ENCODE measurements around the gene DEFB131B. TPM values are rescaled to one million over a fixed set of nuclear protein-coding genes. Genes with fewer than 3 reads are reported as not detected.
"Not testable (repeated sequence)": the region's sequence is repeated elsewhere in the genome, so short reads cannot be mapped to it uniquely, and the experiment has no call there.

DEFB131B gene, protein sequence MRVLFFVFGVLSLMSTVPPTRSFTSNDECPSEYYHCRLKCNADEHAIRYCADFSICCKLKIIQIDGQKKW
- total RNA-seq: not detected

DNA sequence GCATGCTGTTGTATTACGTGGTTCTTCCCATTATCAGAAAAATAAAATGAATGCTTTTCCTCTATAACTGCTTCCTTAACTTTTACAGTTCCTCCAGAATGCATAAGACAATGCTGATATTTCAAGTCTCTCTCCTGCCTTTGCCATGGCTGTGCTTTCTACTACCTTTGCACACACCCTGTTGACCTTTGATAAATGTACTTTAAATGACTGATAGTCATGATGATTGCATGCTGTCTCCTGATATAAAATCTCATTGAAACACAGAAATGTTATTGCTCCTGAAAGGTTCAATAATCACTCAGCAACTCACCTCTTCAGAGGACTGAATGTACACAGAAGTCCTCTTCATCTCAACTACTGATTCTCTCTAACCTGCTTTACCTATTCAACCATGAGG lies at the start of gene DEFB131B:
Gene DEFB131B, plus strand, starts transcription at position 395 of the 400 bp plus-strand sequence. Its CDS starts 0 bp downstream, at position 395.
- H3K9me3 ChIP-seq; H3K27me3 ChIP-seq; H3K4me3 ChIP-seq; H3K4me1 ChIP-seq; H3K27ac ChIP-seq; DNase-seq (ENCODE audit: extremely low spot score in 2 of 2); intact Hi-C loops (cut with DNase I): not testable (repeated sequence)
- H3K36me3 ChIP-seq: peaks cover 0 to 13% of the 10 kb centered on the region in 2 donors

DNA sequence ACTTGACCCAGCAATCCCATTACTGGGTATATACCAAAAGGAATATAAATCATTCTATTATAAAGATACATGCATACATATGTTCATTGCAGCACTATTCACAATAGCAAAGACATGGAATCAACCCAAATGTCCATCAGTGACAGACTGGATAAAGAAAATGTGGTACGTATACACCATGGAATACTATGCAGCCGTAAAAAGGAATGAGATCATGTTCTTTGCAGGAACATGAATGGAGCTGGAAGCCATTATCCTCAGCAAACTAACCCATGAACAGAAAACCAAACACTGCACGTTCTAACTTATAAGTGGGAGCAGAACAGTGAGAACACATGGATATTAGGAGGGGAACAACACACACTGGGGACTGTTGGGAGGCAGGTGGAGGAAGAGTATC lies 49.0 kb upstream of the DEFB131B start:
- intact Hi-C loops (cut with DNase I); H3K36me3 ChIP-seq: not testable (repeated sequence)

DNA sequence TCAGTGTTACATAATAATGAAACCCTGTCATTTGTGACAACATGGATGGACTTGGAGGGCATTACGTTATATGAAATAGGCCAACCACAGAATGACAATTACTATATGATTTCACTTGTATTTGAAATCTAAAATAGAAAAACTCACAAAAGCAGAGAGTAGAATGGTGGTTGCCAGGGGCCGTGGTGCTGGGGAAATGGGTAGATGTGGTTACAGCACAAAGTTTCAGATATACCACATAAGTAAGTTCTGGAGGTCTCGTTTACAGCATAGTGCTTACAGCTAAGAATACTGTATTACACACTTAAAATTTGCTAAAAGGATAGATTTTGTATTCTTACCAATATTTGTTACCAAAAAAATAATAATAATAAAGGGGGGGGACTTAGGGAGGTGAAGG lies 48.6 kb upstream of the DEFB131B start:
- H3K27ac ChIP-seq; H3K36me3 ChIP-seq; H3K4me3 ChIP-seq; H3K9me3 ChIP-seq; H3K27me3 ChIP-seq; intact Hi-C loops (cut with DNase I); H3K4me1 ChIP-seq; DNase-seq (ENCODE audit: extremely low spot score in 2 of 2): not testable (repeated sequence)

More for the DNA sequence above, 49.0 kb upstream of the DEFB131B start:
- H3K4me1 ChIP-seq; H3K4me3 ChIP-seq; DNase-seq (ENCODE audit: extremely low spot score in 2 of 2); H3K27ac ChIP-seq; H3K27me3 ChIP-seq; H3K9me3 ChIP-seq: not testable (repeated sequence)

DNA sequence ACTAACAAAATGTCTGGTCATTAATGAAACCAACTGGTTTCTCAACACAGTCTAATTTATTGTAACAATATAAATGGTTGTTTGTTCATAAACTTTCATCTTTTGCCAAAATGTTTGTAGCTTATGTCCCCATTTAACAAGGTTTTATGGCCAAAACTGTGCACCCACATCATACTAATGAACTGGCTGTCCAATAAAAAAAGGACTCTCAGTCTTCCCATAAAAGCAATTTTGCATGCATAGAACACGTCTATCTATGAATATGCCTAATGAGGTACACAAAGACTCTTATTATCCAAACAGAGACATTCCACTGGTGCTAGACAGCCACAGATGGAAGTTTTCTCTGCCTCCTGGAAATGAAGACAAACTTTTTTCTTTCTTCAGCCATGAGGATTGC lies 45.4 kb upstream of the DEFB131B start, which contains the start of gene DEFB108B:
Gene DEFB108B, plus strand, starts transcription at position 390 of the 400 bp plus-strand sequence. Its CDS starts 0 bp downstream, at position 390.
- H3K4me1 ChIP-seq; H3K4me3 ChIP-seq; H3K27me3 ChIP-seq; H3K27ac ChIP-seq; DNase-seq (ENCODE audit: extremely low spot score in 2 of 2); intact Hi-C loops (cut with DNase I); H3K36me3 ChIP-seq; H3K9me3 ChIP-seq: not testable (repeated sequence)

DNA sequence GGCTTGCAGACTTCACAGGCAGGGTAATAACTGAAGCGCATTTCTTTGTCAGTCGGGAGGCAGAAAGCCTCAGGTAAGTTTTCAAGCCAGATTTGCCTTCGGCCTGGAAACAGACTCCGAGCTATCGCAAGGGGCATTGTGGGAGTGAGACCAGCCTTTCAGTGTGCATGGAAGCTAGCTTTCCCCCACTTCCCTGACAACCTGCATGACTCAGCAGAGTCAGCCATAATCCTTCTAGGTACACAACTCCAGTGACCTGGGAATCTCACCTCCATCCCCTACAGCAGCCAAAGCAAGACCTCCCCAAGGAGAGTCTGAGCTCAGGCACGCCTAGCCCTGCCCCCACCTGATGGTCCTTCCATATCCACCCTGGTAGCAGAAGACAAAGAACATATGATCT lies 35.5 kb upstream of the DEFB131B start:
- H3K27me3 ChIP-seq; intact Hi-C loops (cut with DNase I); H3K9me3 ChIP-seq; DNase-seq (ENCODE audit: extremely low spot score in 2 of 2); H3K4me1 ChIP-seq; H3K27ac ChIP-seq; H3K4me3 ChIP-seq; H3K36me3 ChIP-seq: not testable (repeated sequence)

DNA sequence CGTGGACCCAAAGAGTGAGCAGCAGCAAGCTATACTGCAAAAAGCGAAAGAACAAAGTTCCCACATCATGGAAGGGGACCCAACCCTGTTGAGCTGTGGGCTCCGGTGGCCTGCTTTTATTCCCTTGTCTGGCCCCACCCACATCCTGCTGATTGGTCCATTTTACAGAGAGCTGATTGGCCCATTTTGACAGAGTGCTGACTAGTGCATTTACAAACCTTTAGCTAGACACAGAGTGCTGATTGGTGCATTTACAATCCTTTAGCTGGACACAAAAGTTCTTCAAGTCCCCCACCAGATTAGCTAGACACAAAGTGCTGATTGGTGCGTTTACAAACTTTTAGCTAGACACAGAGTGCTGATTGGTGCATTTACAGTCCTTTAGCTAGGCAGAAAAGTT lies 34.9 kb upstream of the DEFB131B start:
- DNase-seq (ENCODE audit: extremely low spot score in 2 of 2); H3K4me3 ChIP-seq; H3K27me3 ChIP-seq; H3K36me3 ChIP-seq; H3K4me1 ChIP-seq; H3K9me3 ChIP-seq; intact Hi-C loops (cut with DNase I); H3K27ac ChIP-seq: not testable (repeated sequence)

DNA sequence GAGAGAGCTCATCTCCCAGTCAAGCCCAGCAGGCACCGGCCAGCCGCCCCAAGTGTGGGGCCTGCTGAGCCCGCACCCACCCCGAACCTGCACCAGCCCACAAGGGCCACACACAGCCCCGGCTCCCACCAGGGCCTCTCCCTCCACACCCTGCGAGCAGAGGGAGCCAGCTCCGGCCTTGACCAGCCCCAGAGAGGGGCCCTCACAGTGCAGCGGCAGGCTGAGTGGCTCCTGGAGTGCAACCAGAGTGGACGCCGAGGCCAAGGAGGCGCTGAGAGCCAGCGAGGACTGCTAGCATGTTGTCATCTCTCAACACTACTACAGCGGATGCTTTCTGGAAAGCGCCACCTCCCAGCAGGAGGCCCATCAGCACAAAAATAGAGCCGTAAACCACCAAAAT lies 34.4 kb upstream of the DEFB131B start:
- TF ChIP-seq POLR2A (IDR thresholded peaks at IDR 0.05): no peak
- TF ChIP-seq, protein P1, sequence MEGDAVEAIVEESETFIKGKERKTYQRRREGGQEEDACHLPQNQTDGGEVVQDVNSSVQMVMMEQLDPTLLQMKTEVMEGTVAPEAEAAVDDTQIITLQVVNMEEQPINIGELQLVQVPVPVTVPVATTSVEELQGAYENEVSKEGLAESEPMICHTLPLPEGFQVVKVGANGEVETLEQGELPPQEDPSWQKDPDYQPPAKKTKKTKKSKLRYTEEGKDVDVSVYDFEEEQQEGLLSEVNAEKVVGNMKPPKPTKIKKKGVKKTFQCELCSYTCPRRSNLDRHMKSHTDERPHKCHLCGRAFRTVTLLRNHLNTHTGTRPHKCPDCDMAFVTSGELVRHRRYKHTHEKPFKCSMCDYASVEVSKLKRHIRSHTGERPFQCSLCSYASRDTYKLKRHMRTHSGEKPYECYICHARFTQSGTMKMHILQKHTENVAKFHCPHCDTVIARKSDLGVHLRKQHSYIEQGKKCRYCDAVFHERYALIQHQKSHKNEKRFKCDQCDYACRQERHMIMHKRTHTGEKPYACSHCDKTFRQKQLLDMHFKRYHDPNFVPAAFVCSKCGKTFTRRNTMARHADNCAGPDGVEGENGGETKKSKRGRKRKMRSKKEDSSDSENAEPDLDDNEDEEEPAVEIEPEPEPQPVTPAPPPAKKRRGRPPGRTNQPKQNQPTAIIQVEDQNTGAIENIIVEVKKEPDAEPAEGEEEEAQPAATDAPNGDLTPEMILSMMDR (IDR thresholded peaks at IDR 0.05): no peak
- TF ChIP-seq POLR2AphosphoS5 (IDR thresholded peaks at IDR 0.05; ENCODE audit: insufficient read depth in 1 of 2, low read depth in 1 of 2): no peak
- Histone ChIP-seq H3K27me3 (no peaks in the 10 kb centered on the region), H3K4me3 (no peak overlapping the region), H3K27ac (no peak overlapping the region), H3K9me3 (no peaks in the 10 kb centered on the region), H3K36me3 (no peaks in the 10 kb centered on the region), H3K4me1 (no peaks in the 10 kb centered on the region)
- intact Hi-C loops (cut with DNase I): no loop called here
- no peak for DNase-seq (ENCODE audit: extremely low spot score in 2 of 2)

DNA sequence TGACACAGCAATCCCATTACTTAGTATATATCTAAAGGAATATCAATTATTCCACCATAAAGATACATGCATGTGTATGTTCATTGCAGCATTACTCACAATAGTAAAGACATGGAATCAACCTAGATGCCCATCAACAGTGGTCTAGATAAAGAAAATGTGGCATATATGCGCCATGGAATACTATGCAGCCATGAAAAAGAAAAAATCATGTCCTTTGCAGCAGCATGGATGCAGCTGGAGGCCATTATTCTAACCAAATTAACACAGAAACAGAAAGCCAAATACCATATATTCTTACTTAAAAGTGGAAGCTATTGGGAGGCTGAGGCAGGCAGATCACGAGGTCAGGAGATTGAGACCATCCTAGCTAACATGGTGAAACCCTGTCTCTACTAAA lies 24.4 kb upstream of the DEFB131B start:
- DNase-seq (ENCODE audit: extremely low spot score in 2 of 2); H3K27me3 ChIP-seq; intact Hi-C loops (cut with DNase I); H3K4me1 ChIP-seq; H3K4me3 ChIP-seq; H3K36me3 ChIP-seq; H3K9me3 ChIP-seq; H3K27ac ChIP-seq: not testable (repeated sequence)

DNA sequence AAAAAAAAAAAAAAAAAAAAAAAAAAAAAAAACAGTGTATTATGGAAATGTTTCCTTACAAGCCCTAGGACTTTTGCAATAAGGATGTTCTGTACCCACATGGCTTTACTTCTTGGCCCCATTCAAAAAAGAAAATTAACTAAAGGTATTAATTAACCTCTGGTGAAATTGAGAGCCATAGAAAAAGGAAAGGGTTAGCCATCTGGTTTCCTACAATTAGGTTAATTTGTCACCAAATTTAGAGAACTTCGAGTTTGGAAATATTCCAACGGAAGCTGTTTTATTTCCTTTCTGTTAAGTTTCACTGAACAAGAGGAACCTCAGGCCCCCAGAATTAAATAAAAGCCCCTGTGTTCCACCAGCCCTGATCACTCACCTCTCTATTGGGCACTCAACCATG lies 22.4 kb upstream of the DEFB131B start:
- H3K36me3 ChIP-seq; DNase-seq (ENCODE audit: extremely low spot score in 2 of 2); intact Hi-C loops (cut with DNase I); H3K4me3 ChIP-seq; H3K9me3 ChIP-seq; H3K27ac ChIP-seq; H3K27me3 ChIP-seq; H3K4me1 ChIP-seq: not testable (repeated sequence)

DNA sequence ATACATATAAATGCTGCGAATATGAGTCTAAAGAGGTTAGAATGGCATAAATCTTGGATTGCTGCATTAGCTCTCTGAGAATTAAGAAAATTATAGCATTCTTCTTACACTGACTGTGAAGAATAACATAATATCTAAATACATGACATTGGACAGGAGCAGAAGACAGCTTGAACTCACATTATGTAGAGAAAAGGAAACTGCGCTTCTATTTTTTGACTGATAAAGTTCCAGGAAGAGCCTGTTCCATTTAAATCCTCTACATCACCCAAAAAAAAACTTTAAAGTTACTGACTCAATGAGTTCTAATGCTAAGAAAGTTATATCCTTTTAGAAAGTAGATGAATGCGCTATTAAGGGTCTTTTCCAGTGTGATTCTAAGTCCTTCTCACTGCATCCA lies 17.4 kb upstream of the DEFB131B start:
- DNase-seq (ENCODE audit: extremely low spot score in 2 of 2); intact Hi-C loops (cut with DNase I); H3K4me1 ChIP-seq; H3K27ac ChIP-seq; H3K4me3 ChIP-seq; H3K27me3 ChIP-seq; H3K36me3 ChIP-seq; H3K9me3 ChIP-seq: not testable (repeated sequence)

DNA sequence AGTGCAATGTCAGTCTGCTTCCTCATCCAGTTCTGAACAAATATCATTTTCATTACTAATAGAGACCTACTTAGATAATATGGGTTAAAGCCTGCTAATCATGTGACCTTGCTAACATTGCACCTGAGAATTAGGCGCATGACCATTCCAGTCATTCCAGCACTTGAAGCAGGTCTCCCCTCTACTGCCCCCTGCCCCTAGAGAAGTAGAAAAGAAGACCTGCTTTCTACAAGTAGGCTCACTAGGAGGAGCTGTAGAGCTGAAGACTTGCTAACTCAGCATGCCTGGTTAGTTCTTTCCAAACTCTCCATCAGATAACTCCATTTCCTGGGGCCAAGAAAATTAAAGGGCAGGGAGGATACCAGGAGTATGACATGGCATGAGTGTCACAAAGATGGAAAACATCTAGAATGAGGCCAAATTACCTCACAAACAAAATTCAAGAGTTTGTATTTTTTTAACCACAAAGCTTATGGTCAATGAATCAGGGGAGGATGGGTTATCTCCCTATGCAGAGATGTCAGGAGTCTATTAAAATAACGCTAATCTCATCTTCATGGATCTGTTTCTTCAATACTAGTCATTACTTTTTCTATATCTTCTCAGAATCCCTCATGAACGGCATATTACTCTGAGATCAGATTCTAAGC lies 14.2 kb upstream of the DEFB131B start:
- DNase-seq (ENCODE audit: extremely low spot score in 2 of 2); H3K4me1 ChIP-seq; H3K9me3 ChIP-seq; H3K27me3 ChIP-seq; H3K4me3 ChIP-seq; H3K36me3 ChIP-seq; intact Hi-C loops (cut with DNase I); H3K27ac ChIP-seq: not testable (repeated sequence)

DNA sequence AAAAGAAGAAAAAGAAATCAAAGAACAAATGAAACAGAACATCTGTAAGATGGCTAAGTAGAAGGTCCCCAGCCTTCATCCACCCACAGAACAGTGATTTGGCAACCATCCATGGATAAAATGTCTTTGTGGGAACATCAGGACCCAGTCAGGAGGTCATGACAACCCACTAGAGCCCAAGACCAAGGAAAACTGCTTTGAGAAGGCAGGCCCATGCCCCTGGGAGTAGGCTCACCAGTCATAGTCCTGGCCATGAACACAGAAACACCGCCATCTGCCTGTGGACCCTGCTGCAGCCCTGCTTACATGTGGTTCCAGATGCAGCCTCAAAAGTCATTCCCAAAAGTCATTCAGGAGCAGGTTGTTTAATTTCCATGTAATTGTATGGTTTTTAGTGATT lies 11.0 kb upstream of the DEFB131B start:
- H3K27ac ChIP-seq; DNase-seq (ENCODE audit: extremely low spot score in 2 of 2); H3K36me3 ChIP-seq; intact Hi-C loops (cut with DNase I); H3K4me1 ChIP-seq; H3K4me3 ChIP-seq; H3K27me3 ChIP-seq; H3K9me3 ChIP-seq: not testable (repeated sequence)

DNA sequence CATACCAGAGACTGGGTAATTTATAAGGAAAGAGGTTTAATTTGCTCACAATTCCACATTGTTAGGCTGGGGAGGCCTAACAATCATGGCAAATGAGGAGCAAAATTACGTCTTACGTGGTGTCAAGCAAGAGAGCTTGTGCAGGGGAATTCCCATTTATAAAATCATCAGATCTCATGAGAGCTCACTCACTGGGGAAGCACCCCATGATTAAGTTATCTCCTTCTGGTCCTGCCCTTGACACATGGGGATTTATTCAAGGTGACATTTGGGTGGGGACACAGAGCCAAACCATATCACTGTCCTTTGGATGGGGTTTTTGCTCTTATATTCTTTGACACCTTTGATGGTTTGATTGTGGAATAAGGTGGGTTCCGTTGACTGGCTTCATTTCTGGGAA lies 8.3 kb upstream of the DEFB131B start:
- H3K27ac ChIP-seq; H3K36me3 ChIP-seq; DNase-seq (ENCODE audit: extremely low spot score in 2 of 2); H3K27me3 ChIP-seq; H3K4me3 ChIP-seq; H3K9me3 ChIP-seq; H3K4me1 ChIP-seq; intact Hi-C loops (cut with DNase I): not testable (repeated sequence)
